K562 (cell line): ENCODE data around the gene DNAAF1. TPM values are rescaled to one million over a fixed set of nuclear protein-coding genes. Genes with fewer than 3 reads are reported as not detected.

Experiments
- ATAC-seq: fragments of 200-7000 bp; cut with Tn5 transposase; 3 replicates; pipeline ENCODE4 v1.9.1; 2020; ENCODE audit warnings: moderate library complexity
- BruUV-seq: library from RNA; stranded (reverse); fragments of 400-500 nt; replicated peaks from 2 replicates; lab custom pipeline; 2021; lab: Mats Ljungman, UMichigan
- CTCF ChIA-PET: fragments of 300-600 bp; formaldehyde crosslinking; extraction: SDS; loops from one replicate; lab custom pipeline; 2021; ENCODE audit warnings: low intra/inter-chr PET ratio; lab: Yijun Ruan, JAX
- POLR2A ChIA-PET: fragments of 300-600, 350-650 bp; sonication (Branson Sonifier 250); formaldehyde crosslinking; extraction: SDS; loops from one replicate; lab custom pipeline; 2021; ENCODE audit warnings: antibody characterized with exemption, inconsistent platforms; lab: Yijun Ruan, JAX
- DNase-seq, 4 experiments: peaks; one replicate each; pipeline versions ENCODE4 v3.0.0 to v3.0.0-alpha.2; 2011 to 2018; ENCODE audit warnings: low spot score in 3 of 4, mixed read lengths in 3 of 4; ENCODE audit errors: extremely low read depth in 1 of 4
- FAIRE-seq: peaks from 2 replicates; lab custom pipeline; 2011; peaks lifted over from hg19 to GRCh38; lab: Jason Lieb, UNC
- H2AFZ ChIP-seq: 2 replicates; pipeline ENCODE4 v1.6.0; 2011; ENCODE audit warnings: low read depth, low read length, control low read depth, inconsistent platforms
- H3K27ac ChIP-seq: fragments of 200-600 bp; 3 replicates; pipeline ENCODE4 v1.8.0; 2011; ENCODE audit warnings: low read depth, mild to moderate bottlenecking, control low read depth, inconsistent platforms, low read length, moderate library complexity, mixed read lengths; ENCODE audit errors: extremely low read depth
- H3K27me3 ChIP-seq, 2 experiments: fragments of 300-600 bp in 1 of 2; 2 replicates in 1 of 2; 3 replicates in 1 of 2; pipeline versions ENCODE4 v1.6.0 to v1.8.0; 2011; ENCODE audit warnings: inconsistent platforms in 2 of 2, low read length in 2 of 2, mild to moderate bottlenecking in 1 of 2, mixed read lengths in 1 of 2, moderate library complexity in 1 of 2; ENCODE audit not compliant: control insufficient read depth in 2 of 2, insufficient read depth in 2 of 2
- H3K36me3 ChIP-seq: fragments of 300-600 bp; 3 replicates; pipeline ENCODE4 v1.8.0; 2011; ENCODE audit warnings: mild to moderate bottlenecking, low read length, inconsistent platforms; ENCODE audit not compliant: control insufficient read depth, insufficient read depth
- H3K4me1 ChIP-seq, 2 experiments: fragments of 200-600 bp in 1 of 2; replicated peaks in 1 of 2; 2 replicates in 1 of 2; 3 replicates in 1 of 2; pipeline versions ENCODE4 v1.5.1 to v1.8.0; 2011; ENCODE audit warnings: inconsistent platforms in 2 of 2, low read length in 2 of 2, mild to moderate bottlenecking in 1 of 2, mixed read lengths in 1 of 2, moderate library complexity in 1 of 2; ENCODE audit not compliant: control insufficient read depth in 2 of 2, insufficient read depth in 2 of 2
- H3K4me2 ChIP-seq: 2 replicates; pipeline ENCODE4 v1.6.1; 2011; ENCODE audit warnings: low read length, control low read depth, inconsistent platforms, mixed read lengths; ENCODE audit not compliant: insufficient read depth
- H3K4me3 ChIP-seq: fragments of 200-600 bp; sonication (generic), shearing (Covaris generic); 2 replicates; pipeline ENCODE4 v1.5.1; 2016; ENCODE audit warnings: control low read depth, inconsistent platforms
- H3K79me2 ChIP-seq: fragments of 200-600 bp; 3 replicates; pipeline ENCODE4 v1.8.0; 2011; ENCODE audit warnings: low read length, inconsistent platforms; ENCODE audit not compliant: control insufficient read depth, insufficient read depth
- H3K9ac ChIP-seq, 2 experiments: 2 replicates each; pipeline versions ENCODE4 v1.6.0 to v1.6.1; 2011; ENCODE audit warnings: low read depth in 2 of 2, low read length in 2 of 2, control low read depth in 1 of 2, inconsistent platforms in 1 of 2, mild to moderate bottlenecking in 1 of 2, mixed read lengths in 1 of 2; ENCODE audit not compliant: insufficient read depth in 1 of 2
- H3K9me1 ChIP-seq: one replicate; pipeline ENCODE4 v1.6.0; 2011; ENCODE audit warnings: inconsistent platforms, mild to moderate bottlenecking, low read length, moderate library complexity; ENCODE audit not compliant: control insufficient read depth, insufficient read depth
- H3K9me3 ChIP-seq: replicated peaks from 2 replicates; pipeline ENCODE4 v1.5.1; 2011; ENCODE audit warnings: low read depth, low read length, inconsistent platforms; ENCODE audit not compliant: control insufficient read depth, insufficient read depth
- H4K20me1 ChIP-seq: replicated peaks from 2 replicates; pipeline ENCODE4 v1.6.1; 2011; ENCODE audit warnings: low read length, inconsistent platforms, mixed read lengths; ENCODE audit not compliant: control insufficient read depth, insufficient read depth
- CREB1 ChIP-seq, 2 experiments: sonication (generic) in 1 of 2; formaldehyde crosslinking in 1 of 2; IDR thresholded peaks; 2 replicates each; pipeline versions ENCODE4 v1.6.1 to v1.8.0; 2012 to 2022; ENCODE audit warnings: inconsistent platforms in 1 of 2, mild to moderate bottlenecking in 1 of 2, missing genetic modification reagents in 1 of 2, moderate library complexity in 1 of 2
- JUNB ChIP-seq: fragments of 450-650 bp; formaldehyde crosslinking; conservative IDR thresholded peaks from 2 replicates; pipeline ENCODE4 v1.4.0; 2020; ENCODE audit warnings: mild to moderate bottlenecking
- MEF2A ChIP-seq: IDR thresholded peaks from 2 replicates; pipeline ENCODE4 v1.6.1; 2011; ENCODE audit warnings: low read depth, mild to moderate bottlenecking, low read length, moderate library complexity; ENCODE audit not compliant: control insufficient read depth
- NCOR1 ChIP-seq: fragments of 450-650 bp; IDR thresholded peaks from 2 replicates; pipeline ENCODE4 v1.6.1; 2016; ENCODE audit warnings: mild to moderate bottlenecking, moderate library complexity
- NEUROD1 ChIP-seq: fragments of 150-350 bp; IDR thresholded peaks from 2 replicates; pipeline ENCODE4 v1.6.1; 2014; ENCODE audit warnings: borderline replicate concordance, low read length, low read depth; ENCODE audit not compliant: partially characterized antibody
- RNF219 ChIP-seq: fragments of 250-450 bp; sonication (Bioruptor Pico); IDR thresholded peaks from 2 replicates; pipeline ENCODE4 v1.5.0; 2022; ENCODE audit warnings: mild to moderate bottlenecking
- STAT5B ChIP-seq: fragments of 250-450 bp; sonication (Bioruptor Pico); IDR thresholded peaks from 2 replicates; pipeline ENCODE4 v1.8.0; 2021; ENCODE audit warnings: mild to moderate bottlenecking, inconsistent platforms
- ZEB2 ChIP-seq: fragments of 450-650 bp; IDR thresholded peaks from 2 replicates; pipeline ENCODE4 v1.6.1; 2016
- ZNF274 ChIP-seq: IDR thresholded peaks from 2 replicates; pipeline ENCODE4 v1.6.1; 2011; ENCODE audit warnings: low read depth, mild to moderate bottlenecking, low read length, moderate library complexity, borderline replicate concordance
- ZNF316 ChIP-seq: fragments of 450-650 bp; IDR thresholded peaks from 2 replicates; pipeline ENCODE4 v1.6.1; 2016
- ZNF639 ChIP-seq, 2 experiments: fragments of 200-800 bp in 1 of 2; sonication (Bioruptor generic) in 1 of 2; sonication (generic) in 1 of 2; formaldehyde crosslinking in 1 of 2; IDR thresholded peaks in 1 of 2; conservative IDR thresholded peaks in 1 of 2; 2 replicates each; pipeline versions ENCODE4 v1.5.0 to v1.6.1; 2016 to 2020; ENCODE audit warnings: missing compliant biosample characterization in 1 of 2, missing genetic modification characterization in 1 of 2, missing genetic modification reagents in 1 of 2
- WGBS: fragments of 100-300 bp; shearing (Covaris generic); methylation state at CpG from one replicate; pipeline ENCODE4 v1.1.6; 2016; ENCODE audit warnings: low coverage, mixed read lengths; ENCODE audit not compliant: insufficient coverage; ENCODE audit errors: missing lambda C conversion rate; 5-methylcytosine and 5-hydroxymethylcytosine counted together
- in situ Hi-C: fragments of 300-500 bp; cut with MboI; formaldehyde crosslinking; loops from 4 replicates; pipeline ENCODE4 v1.15.0; 2018; ENCODE audit warnings: inconsistent platforms, mixed read lengths
- intact Hi-C: fragments of 100-400 bp; cut with micrococcal nuclease; formaldehyde crosslinking; loops from 2 replicates; pipeline ENCODE4 v1.14.2; 2022
- polyA plus RNA-seq, 8 experiments: library from polyadenylated mRNA; depleted of rRNA in 4 of 8; stranded (reverse) in 5 of 8; unstranded in 3 of 8; fragments of >200 nt; fragmentation: Nextera tagmentation in 2 of 8; fragmentation: Illumina TruSeq in 1 of 8; extraction: Ambion mirVana in 2 of 8; extraction: Trizol in 1 of 8; gene quantifications; 2 replicates each; pipeline versions ENCODE4 v1.2.1 to v1.2.3, GENCODE V29; 2011 to 2014; ENCODE audit warnings: inconsistent platforms in 1 of 8, missing spikeins in 1 of 8
- total RNA-seq, 7 experiments: library from RNA; depleted of rRNA in 6 of 7; stranded (reverse); fragments of >200 nt in 6 of 7; fragmentation: Illumina TruSeq in 2 of 7; extraction: Trizol in 2 of 7; gene quantifications; 2 replicates each; pipeline versions ENCODE4 v1.2.1 to v1.2.3, GENCODE V29; 2011 to 2021; ENCODE audit warnings: low replicate concordance in 1 of 7
- TF ChIP-seq, protein P1 (sequence below), 2 experiments: fragments of 450-650 bp; conservative IDR thresholded peaks; 2 replicates each; pipeline ENCODE4 v1.6.1; 2017; ENCODE audit warnings: mild to moderate bottlenecking in 2 of 2, moderate library complexity in 2 of 2
- TF ChIP-seq, protein P2 (sequence below): sonication (generic); formaldehyde crosslinking; IDR thresholded peaks from 2 replicates; pipeline ENCODE4 v1.8.0; 2022; ENCODE audit warnings: mild to moderate bottlenecking, low read depth, missing genetic modification reagents

Gene DNAAF1
- total and polyA plus RNA-seq, 9 of the 15 experiments (the other 6 are each of a cell fraction or from before 2014, with no cell fraction given) = 0.01 TPM; not detected in 8

- TF ChIP-seq ZNF639 (CRISPR knock-in tag; conservative IDR thresholded peaks at IDR 0.05 in 1 of 2, IDR thresholded peaks at IDR 0.05 in 1 of 2) (no peak), STAT5B (CRISPR knock-in tag) (no peak), CREB1 (IDR thresholded peaks at IDR 0.05) (no peak), CREB1 (CRISPR knock-in tag; IDR thresholded peaks at IDR 0.05) (no peak)
These were observed 80.5 kb downstream of the DNAAF1 start (continued) for GRCh38 chr16:84225571-84225970.

GRCh38 chr16:84226026-84226425 is 80.9 kb downstream of the DNAAF1 start:
- H3K4me1 ChIP-seq = peaks cover 13 to 22% of the 10 kb centered on the region in 2 experiments

More at GRCh38 chr16:84226026-84226425, 80.9 kb downstream of the DNAAF1 start:
- no peaks in the 10 kb centered on the region for H3K9me1 ChIP-seq
- no peak overlapping the region for H3K27ac ChIP-seq
- no peak overlapping the region for H3K4me3 ChIP-seq
- TF ChIP-seq NEUROD1 (no peak), RNF219 (CRISPR knock-in tag) (no peak), ZEB2 (no peak), NCOR1 (no peak), JUNB (CRISPR knock-in tag) (no peak), ZNF274 (no peak), MEF2A (no peak), ZNF316 (no peak)
- TF ChIP-seq, protein P1, sequence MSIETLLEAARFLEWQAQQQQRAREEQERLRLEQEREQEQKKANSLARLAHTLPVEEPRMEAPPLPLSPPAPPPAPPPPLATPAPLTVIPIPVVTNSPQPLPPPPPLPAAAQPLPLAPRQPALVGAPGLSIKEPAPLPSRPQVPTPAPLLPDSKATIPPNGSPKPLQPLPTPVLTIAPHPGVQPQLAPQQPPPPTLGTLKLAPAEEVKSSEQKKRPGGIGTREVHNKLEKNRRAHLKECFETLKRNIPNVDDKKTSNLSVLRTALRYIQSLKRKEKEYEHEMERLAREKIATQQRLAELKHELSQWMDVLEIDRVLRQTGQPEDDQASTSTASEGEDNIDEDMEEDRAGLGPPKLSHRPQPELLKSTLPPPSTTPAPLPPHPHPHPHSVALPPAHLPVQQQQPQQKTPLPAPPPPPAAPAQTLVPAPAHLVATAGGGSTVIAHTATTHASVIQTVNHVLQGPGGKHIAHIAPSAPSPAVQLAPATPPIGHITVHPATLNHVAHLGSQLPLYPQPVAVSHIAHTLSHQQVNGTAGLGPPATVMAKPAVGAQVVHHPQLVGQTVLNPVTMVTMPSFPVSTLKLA (conservative IDR thresholded peaks at IDR 0.05) = no peak
- TF ChIP-seq, protein P2, sequence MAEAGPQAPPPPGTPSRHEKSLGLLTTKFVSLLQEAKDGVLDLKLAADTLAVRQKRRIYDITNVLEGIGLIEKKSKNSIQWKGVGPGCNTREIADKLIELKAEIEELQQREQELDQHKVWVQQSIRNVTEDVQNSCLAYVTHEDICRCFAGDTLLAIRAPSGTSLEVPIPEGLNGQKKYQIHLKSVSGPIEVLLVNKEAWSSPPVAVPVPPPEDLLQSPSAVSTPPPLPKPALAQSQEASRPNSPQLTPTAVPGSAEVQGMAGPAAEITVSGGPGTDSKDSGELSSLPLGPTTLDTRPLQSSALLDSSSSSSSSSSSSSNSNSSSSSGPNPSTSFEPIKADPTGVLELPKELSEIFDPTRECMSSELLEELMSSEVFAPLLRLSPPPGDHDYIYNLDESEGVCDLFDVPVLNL (CRISPR knock-in tag) = no peak
- intact Hi-C loops = no loop called here
- POLR2A ChIA-PET = interaction anchor here (1.3 kb wide), 1 partner anchor 13 kb away, joined by 3 read pairs; no protein-coding TSS in a partner anchor
- H3K9me3 ChIP-seq = no peaks in the 10 kb centered on the region
- WGBS = 6% methylated on average over 8 of the region's 8 CpGs
- peaks cover 41 to 66% of the 10 kb centered on the region in 2 experiments for H3K27me3 ChIP-seq
- H2AFZ ChIP-seq = no peak overlapping the region
- in situ Hi-C loops = no loop called here
- no peaks in the 10 kb centered on the region for H3K79me2 ChIP-seq
- H3K4me2 ChIP-seq = no peak overlapping the region
- no peak for DNase-seq
- no peaks in the 10 kb centered on the region for H3K36me3 ChIP-seq
- FAIRE-seq = no peak
- CTCF ChIA-PET = no interaction called here
- ATAC-seq = no peak
- 0 out of 4 replicates have a peak overlapping the region, but pooled peaks of 1 of the 2 experiments have one; percentile 8 for H3K9ac ChIP-seq
- BruUV-seq = no TSS peak
- H4K20me1 ChIP-seq = 0 out of 2 replicates have a peak, but pooled peaks cover 4% of the 10 kb centered on the region
